Measurements from ENCODE around the gene TENT4A. TPM values are rescaled to one million over a fixed set of nuclear protein-coding genes. Genes with fewer than 3 reads are reported as not detected.

Gene TENT4A
- total RNA-seq, 1 experiment from 2014 or later: 25.6 TPM

DNA sequence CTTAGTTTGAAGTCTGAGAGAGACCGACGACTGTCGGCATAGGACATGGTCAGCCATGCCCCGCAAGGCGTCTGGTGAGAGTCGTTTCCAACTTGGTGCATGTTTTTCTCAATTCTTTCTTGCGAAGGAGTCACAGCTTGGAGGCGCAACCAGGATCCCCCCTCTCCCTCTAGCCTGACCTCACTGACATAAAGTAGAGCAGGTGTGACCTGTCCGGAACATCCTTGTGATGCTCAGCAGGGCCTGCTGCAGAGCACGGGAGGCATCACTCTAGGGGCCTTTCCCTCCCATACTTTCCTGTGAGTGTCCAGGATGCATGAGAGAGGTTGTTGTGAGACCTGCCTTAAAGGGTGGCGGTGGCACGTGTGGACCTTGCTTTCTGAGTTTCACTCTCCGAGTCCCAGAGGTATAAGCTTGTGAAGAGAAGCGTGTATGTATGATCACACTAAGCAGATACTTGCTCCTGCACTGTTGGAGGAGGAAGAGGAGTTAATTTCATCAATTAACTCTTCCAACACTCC is 5.0 kb downstream of the TENT4A start:
- no peak overlapping the region for H3K4me3 Mint-ChIP-seq
- Histone ChIP-seq H3K14ac (ENCODE audit: insufficient read depth, low read length) (no peak overlapping the region), H3K9ac (ENCODE audit: extremely low read depth, insufficient read length, low read length) (no peak overlapping the region), H2BK5ac (ENCODE audit: insufficient read length, low read length) (no peak overlapping the region), H2AK5ac (ENCODE audit: insufficient read length, low read length) (no peak overlapping the region), H3K4ac (ENCODE audit: low read depth, low read length) (no peak overlapping the region), H2BK20ac (ENCODE audit: low read depth, low read length, poor library complexity, severe bottlenecking) (no peak overlapping the region), H3K23ac (ENCODE audit: insufficient read length, low read depth, low read length) (no peak overlapping the region), H3K79me1 (ENCODE audit: insufficient read depth, low read depth, low read length, poor library complexity, severe bottlenecking) (peaks cover 19% of the 10 kb centered on the region), H3K27me3 (ENCODE audit: insufficient read depth, low read length) (no peaks in the 10 kb centered on the region), H3K79me2 (ENCODE audit: insufficient read depth, low read length) (peaks cover 39% of the 10 kb centered on the region; the same call in 1 of the 2 replicates), H3K18ac (ENCODE audit: insufficient read length, low read depth, low read length) (no peak overlapping the region), H4K20me1 (ENCODE audit: control insufficient read depth, insufficient read depth, insufficient read length) (peaks cover 12% of the 10 kb centered on the region), H3T11ph (ENCODE audit: low read length) (no peak overlapping the region), H3K4me2 (ENCODE audit: insufficient read depth, insufficient read length, low read length) (no peak overlapping the region), H3K9me3 (ENCODE audit: control insufficient read depth, low read depth, low read length) (no peaks in the 10 kb centered on the region), H2BK15ac (ENCODE audit: low read depth, low read length) (no peak overlapping the region), H4K5ac (ENCODE audit: insufficient read length, low read depth, low read length) (no peak overlapping the region), H3K4me1 (ENCODE audit: insufficient read depth, low read length) (no peaks in the 10 kb centered on the region; the same call in 1 of the 2 replicates), H3K27ac (ENCODE audit: insufficient read length, low read depth, low read length) (no peak overlapping the region), H2AFZ (ENCODE audit: low read length) (no peak overlapping the region), H3K23me2 (ENCODE audit: insufficient read length, low read depth, low read length, poor library complexity, severe bottlenecking) (peaks cover 3% of the 10 kb centered on the region), H2BK120ac (ENCODE audit: low read depth, low read length, poor library complexity, severe bottlenecking) (no peak overlapping the region), H3K56ac (ENCODE audit: insufficient read length, low read depth, low read length) (no peak overlapping the region), H4K8ac (replicated peaks; ENCODE audit: insufficient read length, low read depth, low read length) (no peak overlapping the region), H4K91ac (ENCODE audit: insufficient read length, low read depth, low read length) (no peak overlapping the region), H2BK12ac (ENCODE audit: insufficient read length, low read depth, low read length) (no peak overlapping the region)
- no peak overlapping the region for H3K27ac Mint-ChIP-seq
- TF ChIP-seq CTCF (conservative IDR thresholded peaks at IDR 0.05): no peak
- H3K9me3 Mint-ChIP-seq: no peaks in the 10 kb centered on the region; a peak in 1 of 5 replicates
- no CpG with 5 or more reads among the region's 14 CpGs for WGBS (ENCODE audit: extremely low coverage, insufficient read length, low lambda C conversion rate)
- no peak for DNase-seq
- H3K4me1 Mint-ChIP-seq: peaks cover 55 to 69% of the 10 kb centered on the region in 2 experiments
- no peaks in the 10 kb centered on the region for H3K27me3 Mint-ChIP-seq (ENCODE audit: low read depth)
- H3K36me3 Mint-ChIP-seq (ENCODE audit: insufficient read depth in 1 of 3, low read depth in 3 of 3): peaks cover 4 to 13% (median 6%) of the 10 kb centered on the region in 3 experiments; a peak in 3 of 7 replicates
